GM18499 (cell line): ENCODE results near the gene CD34.
"Not testable (repeated sequence)": the region's sequence is repeated elsewhere in the genome, so short reads cannot be mapped to it uniquely, and the experiment has no call there.

Experiments used
- ATAC-seq: cut with Tn5 transposase; IDR thresholded peaks from one replicate; pipeline ENCODE4 v1.9.1; 2021; ENCODE audit warnings: moderate number of reproducible peaks; ENCODE audit not compliant: insufficient read depth, unreplicated experiment

Gene CD34, protein sequence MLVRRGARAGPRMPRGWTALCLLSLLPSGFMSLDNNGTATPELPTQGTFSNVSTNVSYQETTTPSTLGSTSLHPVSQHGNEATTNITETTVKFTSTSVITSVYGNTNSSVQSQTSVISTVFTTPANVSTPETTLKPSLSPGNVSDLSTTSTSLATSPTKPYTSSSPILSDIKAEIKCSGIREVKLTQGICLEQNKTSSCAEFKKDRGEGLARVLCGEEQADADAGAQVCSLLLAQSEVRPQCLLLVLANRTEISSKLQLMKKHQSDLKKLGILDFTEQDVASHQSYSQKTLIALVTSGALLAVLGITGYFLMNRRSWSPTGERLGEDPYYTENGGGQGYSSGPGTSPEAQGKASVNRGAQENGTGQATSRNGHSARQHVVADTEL

GRCh38 chr1:207910591-207911354, at the start of gene CD34:
Gene CD34 (minus strand): TSS chr1:207911125. CDS start chr1:207911080, 45 bp downstream.
- no peak for ATAC-seq

- ATAC-seq = no peak
Measured at GRCh38 chr1:207960346-207960745, 49.4 kb upstream of the CD34 start.

DNA sequence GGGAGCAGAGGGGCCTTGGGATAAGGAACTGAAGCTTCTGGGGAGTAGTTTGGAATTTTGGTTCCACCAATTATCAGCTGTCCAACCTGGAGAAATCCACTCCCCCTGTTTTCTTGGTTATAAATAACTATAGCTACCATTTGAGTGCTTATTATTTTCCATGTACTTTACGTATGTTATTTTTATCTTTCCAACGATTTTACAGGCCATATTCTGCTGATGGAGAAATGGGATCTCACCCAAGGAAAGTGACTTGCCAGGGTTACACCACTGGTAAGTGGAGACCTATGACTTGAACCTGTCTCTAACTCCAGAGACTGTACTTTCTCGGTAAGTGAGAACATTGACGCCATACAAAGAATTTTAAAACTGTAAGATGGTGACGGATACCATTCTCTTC, 49.0 kb upstream of the CD34 start:
- ATAC-seq = no peak

DNA sequence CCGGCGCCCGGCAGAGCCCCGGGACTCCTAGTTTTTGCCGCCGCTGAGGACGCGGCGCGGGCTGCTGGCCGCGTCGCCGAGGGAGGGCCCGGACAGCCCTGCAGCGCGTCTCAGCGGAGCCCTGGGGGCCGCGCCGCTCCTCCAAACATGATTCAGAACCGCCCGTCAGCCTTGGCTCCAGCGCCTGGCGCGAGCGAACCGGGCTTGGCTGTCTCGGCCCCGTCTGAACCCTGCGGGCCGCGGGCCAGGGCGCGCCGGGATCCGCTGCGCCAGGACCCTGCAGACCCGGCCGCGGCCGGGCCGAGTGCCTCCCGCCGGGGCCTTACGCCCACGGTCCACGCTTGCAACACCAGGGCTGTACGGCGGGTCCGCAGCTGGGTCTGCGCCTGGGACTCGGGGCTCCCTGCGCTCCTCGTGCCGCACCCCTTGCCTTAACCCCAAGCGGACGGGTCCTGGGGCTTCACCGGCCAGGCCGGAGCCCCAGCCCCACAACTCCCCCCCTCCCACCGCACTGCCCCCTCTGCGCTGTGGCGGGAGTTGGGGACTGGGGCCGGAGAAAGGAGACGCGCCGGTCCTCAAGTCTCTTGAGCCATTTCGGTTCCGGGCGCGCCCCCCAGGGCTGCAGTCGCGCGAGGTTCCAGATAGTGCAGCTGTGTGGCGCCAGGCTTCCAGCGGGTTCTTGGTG, 48.4 kb upstream of the CD34 start:
- no peak for ATAC-seq

DNA sequence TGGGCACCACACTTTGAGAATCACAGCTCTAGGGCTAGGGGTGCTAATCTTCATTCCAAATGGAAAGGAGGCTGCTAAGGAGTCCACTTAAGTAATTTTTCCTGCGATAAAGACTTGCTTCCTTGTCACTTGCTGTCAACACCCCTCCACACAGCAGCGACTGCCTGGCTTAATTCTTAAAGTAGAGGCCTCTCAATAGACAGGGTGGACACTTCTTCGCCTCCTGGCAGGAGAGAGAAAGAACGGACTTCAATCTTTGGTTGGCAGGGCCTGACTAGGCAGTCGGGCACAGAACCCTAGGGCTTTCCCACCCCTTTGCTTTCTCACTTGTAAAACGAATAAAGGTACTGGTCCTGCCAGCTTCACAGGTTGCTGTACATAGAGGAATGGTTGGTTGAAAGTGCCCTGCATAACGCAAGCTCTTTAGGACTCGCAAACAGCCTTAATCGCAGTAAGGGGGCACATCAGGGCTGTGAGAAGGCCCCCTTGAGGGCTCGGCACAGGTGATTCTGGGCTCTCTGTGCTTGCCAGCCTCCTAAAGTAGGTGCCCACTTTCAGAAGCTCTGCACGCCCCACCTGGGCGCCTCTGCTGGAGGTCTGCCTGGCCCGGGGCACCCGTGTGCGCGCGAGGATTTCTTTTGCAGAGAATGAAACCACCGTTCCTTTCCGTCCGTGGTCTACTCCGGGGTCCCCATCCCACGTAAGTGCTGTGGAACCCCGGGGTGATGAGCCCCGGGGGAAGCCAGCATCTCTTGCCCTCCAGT, 47.6 kb upstream of the CD34 start:
- no peak for ATAC-seq

DNA sequence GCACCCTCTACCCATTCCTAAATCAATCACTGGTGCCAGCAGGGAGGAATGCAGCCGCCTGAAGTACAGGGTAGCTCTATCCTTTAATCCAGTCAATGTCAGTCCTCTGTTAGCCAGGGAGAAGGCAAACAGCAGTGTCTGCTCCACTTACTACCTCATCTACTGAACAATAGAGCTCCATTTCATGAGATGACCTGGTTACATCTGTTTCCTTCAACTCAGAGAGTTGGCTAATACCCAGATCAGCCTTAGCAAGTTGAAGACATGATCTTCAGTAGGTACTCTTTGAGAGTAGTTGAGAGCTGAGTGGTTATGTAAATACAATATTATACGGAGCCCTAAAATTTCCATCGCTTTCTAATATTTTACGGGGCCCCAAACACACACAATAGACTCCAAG, 46.1 kb upstream of the CD34 start:
- no peak for ATAC-seq

DNA sequence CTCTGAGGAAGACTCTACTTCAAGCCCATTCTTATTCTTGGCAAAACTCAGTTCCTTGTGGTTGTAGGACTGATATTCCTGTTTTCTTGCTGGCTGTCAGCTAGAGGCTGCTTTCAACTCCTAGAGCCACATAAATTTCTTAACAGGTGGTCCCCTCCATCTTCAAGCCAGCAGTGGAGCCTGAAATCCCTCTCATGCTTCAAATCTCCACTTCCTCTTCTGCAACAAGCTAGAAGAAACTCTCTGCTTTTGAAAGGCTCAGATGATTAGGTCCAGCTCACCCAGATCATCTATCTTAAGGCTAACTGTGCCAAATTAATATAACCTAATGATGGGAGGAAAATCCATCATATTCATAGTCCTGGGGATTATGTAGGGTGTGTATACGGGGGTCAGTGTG, 43.2 kb upstream of the CD34 start:
- no peak for ATAC-seq

- no peak for ATAC-seq
Measured at GRCh38 chr1:207952617-207953542, 42.0 kb upstream of the CD34 start.

DNA sequence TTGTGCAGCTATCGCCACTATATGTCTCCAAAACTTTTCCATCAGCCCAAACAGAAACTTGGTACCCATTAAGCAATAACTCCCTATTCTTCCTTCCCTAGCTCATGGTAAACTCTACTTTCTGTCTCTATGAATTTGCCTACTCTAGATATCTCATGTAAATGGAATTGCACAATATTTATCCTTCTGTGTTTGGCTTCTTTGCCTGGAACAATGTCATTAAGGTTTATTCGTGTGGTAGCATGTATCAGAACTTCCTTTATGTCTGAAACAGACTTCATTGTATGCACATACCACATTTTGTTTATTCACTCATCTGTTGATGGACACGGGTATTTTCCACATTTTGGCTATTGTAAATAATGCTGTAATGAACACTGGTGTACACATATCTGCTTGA, 40.7 kb upstream of the CD34 start:
- no peak for ATAC-seq

DNA sequence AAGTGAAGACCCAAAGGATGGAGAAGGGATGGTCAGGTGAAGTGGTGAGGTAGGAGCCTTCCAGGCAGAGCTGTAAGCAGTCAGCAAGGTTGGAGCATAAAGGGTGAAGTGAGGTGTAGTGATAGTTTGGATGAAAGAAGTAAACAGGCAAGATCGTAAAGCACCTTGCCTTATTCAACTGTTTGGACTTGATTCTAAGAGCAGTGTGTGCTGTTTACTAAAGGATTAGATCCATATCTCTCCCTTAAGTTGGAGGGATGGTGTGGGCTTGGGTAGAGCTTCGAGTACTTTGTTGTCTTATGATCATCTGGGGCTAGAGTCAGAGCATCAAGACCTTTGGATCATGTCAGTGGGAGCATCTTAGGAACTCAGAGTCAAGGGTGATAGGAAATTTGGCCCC, 39.8 kb upstream of the CD34 start:
- ATAC-seq = no peak

DNA sequence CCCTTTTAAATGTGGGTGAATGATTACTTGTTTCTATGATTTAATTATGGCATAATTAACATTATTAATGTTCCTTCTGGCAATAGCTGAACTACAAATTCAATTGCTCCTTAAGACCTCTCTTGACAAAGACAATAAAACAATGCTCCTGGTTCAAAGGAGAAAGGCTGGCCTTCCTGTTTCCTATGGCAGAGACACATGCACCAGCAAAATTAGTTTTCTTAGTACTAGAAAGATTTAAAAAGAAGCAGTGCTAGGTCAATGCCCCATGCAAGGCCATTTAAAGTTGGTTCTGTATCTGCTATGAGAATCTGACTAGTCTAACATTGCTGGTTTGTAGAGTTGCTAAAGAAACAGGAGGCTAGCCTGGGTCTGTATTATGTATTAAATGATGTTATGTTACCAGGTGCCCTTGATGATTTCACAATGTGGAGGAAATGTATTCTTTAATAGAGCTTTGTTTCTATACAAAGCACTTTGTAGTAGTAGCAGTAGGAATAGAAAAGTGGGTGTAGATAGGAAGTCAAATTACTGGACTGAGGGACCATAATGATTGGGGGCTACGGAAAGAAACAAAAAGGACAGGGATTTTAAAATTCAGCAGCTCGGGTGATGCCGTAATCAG, 38.8 kb upstream of the CD34 start:
- ATAC-seq = no peak

DNA sequence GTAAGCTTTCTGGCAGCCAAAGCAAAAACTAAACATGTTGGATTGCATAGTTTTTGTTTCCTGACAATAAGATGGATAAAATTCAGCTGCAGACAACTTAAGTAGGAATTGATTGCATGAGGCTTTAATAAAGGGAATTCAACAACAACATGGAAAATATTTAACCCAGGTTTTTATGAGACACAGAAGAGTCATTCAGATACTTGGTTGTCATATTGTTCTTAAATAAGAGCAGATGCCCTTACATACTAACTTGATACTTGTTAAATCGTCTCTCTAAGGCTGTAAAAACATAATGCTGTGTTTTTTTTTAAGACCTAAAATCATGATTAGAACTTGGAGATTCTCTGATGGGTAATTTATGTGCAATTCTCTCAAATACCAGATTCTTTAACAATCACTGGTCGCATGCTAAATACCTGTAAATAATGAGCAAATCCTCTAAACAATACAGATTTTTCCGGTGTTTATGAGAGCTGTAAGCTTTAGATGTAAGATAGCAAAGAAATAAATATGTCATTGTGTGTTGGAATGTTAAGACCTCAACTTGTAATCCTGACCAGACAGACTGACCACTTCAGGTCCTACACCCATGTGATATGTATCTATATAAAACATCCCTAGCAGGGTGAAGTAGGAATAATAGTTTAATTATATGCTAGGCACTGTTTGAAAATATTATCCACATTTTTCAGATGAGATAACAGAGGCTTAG, 37.8 kb upstream of the CD34 start:
- ATAC-seq = no peak

DNA sequence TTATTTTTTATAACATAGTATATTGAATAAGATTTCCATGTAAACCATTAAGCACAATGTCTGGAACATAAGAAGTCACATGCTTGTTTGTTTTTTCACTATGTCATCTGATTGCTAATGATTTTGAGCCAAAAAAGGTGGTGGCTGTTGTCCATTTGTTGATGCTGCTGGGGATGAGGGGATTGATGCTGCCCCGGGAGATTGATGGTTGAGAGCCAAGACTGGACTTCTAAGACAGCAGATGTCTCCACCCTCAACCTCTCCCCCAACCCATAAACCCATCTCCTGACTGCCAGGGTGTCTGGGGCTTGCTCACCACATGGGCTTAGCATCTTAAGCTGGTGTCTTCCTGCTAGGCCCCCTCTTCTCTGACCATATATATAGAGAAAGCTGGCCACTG, 35.8 kb upstream of the CD34 start:
- no peak for ATAC-seq

GRCh38 chr1:207944571-207944970, 33.6 kb upstream of the CD34 start:
- no peak for ATAC-seq

DNA sequence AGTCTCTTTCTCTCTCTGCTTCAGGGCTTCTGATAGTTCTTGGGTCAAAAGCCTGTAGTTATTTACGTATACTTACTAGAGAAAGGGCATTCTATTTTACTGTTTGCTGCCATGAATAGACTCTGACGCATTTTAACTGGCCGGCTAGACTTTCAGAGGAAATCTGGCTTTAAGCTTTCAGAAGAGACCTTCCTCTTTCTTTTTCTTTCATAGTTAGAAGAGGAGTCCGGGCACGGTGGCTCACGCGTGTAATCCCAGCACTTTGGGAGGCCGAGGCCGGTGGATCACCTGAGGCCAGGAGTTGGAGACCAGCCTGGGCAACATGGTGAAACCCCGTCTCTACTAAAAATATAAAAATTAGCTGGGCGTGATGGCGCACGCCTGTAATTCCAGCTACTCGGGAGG, 31.4 kb upstream of the CD34 start:
- not testable (repeated sequence) for ATAC-seq

DNA sequence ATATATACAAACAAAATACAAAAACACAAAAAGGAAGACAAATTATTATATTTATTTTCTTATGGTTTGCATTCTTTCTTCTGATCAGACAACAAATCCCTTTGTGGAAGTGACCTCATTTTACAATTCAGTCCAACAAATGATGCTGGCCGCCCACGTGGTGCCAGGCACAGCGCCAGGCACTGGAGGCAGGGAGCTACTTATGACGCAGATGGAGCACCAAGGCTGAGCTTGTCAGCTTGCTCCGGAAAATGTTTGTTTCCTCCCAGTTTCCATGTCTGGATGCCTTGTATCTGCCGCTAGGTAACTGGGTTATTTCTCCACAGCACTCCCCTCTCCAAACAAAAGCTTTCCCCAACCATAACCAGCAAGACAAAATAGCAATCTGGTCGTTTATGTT, 30.7 kb upstream of the CD34 start:
- no peak for ATAC-seq

- ATAC-seq = no peak
Measured at GRCh38 chr1:207938016-207938415, 27.1 kb upstream of the CD34 start.

GRCh38 chr1:207937204-207937603, 26.3 kb upstream of the CD34 start:
- no peak for ATAC-seq
